ENCODE results near the gene FAM222B.
A peak's percentile ranks its signal among the peaks of the same experiment; 100 is the strongest.

FAM222B gene

DNA sequence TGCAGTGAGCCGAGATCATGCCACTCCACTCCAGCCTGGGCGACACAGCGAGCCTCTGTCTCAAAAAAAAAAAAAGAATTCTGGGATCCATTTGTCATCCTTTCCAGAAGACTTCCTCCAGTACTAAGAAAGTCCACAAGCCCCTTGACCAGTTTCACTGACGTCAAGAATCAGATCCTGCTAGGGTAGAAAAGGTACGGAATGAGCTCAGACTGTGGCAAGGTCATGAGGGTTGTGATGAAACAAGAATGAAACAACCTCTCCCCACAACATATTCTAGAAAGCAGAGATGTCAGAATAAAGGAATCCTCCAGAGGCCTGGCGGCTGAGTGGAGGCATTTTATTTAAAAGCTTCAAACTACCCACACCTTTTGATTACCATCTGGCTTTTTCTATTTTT, 68.9 kb downstream of the FAM222B start:
- DNase-seq (ENCODE audit: low read depth), result no peak

DNA sequence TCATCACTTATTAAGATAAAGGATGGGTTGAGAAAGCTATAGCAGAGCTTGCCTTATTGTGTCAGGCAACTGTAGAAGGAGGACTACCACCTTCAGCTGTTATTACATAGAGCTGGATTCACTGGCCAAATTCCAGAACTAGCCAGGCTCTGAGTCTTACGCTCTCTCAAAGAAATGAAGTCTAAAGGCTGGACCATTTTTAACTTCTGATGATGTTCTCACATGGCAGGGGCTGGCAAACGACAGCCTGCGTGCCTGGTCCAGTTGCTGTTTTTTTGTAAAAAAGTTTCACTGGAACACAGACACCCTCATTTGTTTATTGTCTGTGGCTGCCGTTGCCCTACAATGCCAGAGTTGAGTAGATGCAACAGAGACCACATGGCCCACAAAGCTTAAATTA, 77.6 kb downstream of the FAM222B start:
- DNase-seq (ENCODE audit: low read depth), result no peak

GRCh38 chr17:28763804-28764266, 78.8 kb downstream of the FAM222B start:
- DNase-seq (ENCODE audit: low read depth), result peak; percentile 66

GRCh38 chr17:28763137-28763799, 79.3 kb downstream of the FAM222B start:
- DNase-seq (ENCODE audit: low read depth), result no peak

DNA sequence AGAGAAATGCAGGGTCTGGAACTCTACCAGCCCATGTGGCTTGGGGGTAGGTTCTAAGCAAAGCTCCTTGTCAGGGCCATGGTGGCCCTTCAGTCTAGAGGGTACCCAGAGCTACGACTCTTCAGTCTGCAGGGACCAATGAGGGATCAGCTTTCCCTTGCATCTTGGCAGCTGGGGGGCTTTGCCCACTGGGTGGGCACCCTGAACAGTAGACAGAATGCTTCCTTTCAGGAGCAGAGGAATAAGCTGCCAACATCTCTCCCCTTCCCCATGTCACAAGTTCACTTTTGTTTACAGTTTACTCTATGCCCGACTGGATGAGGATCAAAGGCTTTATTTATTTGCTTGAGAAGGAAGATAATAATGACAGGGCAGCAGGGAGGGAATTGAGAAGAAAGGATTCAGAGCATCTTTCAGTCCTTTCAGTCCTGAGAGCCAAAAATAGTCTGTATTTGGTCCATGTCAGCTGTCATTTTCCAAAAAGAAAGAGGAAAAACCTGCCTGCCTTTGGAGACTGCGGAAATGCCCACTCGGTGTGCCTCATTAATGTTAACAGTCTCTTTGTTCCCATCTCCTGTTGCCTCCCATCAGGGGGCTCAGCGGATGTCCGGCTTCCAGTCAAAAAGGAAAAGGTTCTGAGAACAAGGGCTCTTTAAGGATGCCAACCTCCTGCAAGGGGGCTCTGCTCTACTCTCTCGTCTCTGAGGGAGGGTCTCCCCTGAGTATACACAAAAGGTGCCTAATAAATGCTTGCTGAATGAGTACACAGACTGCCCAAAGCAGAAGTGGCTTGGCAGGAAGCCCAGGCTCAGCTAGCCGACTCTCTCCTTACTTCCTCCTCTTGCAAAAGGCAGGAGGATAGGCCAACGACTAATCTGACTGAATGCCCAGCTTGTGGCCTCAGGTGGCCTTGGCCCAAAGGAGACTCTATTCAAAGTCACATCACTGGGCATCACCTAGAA, 81.7 kb downstream of the FAM222B start:
- no peak for DNase-seq (ENCODE audit: low read depth)

DNA sequence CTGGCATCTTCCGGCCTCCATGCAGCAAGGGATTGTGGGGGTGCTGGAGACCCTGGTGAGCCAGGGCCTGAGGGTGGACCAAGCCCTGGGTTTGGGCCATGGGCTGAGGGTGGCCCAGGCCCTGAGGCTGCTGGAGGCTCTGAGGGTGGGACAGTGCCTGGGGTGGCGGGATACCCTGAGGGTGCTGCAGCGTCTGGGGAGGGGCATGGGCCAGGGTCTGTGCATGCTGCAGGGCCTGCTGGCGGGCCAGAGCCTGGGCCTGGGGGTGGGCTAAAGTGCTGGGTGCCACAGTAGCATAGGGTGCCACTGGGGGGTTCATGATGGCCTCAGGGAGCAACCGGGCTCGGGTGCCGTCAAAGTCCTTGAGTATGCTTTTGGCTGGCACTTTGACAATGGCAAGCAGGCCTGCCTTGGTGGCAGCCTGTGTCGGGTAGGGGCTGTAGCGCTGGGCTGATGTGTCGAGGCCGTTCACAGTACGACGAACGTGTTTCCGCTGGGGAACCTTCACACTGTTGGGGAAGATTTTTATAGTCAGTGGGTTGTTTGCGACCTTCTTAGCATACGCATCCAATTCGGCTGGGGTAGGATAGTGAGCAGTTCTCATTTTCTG, 83.2 kb downstream of the FAM222B start:
- DNase-seq (ENCODE audit: low read depth), result no peak

DNA sequence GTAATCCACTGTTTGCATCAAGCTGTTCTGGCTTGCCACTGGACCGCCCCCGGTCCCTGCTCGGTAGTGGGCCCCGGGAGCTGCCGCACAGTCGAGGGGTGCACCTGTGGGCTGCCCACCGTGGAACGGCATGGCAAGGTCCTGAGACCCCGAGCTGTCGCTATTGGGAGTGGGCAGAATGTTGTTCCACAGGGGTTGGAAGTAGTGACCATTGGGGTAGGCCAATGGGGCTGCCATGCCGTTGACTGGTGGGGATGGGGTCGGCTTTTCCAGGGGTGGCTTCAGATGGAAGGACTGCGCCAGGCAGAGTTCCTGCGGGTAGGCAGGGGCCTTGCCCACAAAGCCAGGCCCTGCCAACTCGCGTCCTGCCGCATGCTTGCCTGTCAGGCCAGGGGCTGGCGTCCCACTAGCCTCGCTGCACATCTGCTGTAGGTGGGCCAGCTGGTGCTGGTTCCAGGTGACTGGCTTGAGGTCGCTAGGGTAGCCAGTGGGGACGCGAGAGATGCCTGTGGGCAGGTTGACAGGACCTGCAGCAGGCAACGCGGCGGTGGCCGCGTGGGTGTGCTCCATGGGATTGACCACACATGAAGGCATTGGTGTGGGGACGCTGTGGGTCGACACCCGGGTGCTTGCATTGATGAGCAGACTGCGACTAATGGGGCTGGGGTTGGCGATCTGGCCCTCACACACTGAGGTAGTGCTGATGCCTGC, 84.0 kb downstream of the FAM222B start:
- DNase-seq (ENCODE audit: low read depth), result no peak

- DNase-seq (ENCODE audit: low read depth), result no peak
These were observed 86.4 kb downstream of the FAM222B start for GRCh38 chr17:28756049-28756804.

DNA sequence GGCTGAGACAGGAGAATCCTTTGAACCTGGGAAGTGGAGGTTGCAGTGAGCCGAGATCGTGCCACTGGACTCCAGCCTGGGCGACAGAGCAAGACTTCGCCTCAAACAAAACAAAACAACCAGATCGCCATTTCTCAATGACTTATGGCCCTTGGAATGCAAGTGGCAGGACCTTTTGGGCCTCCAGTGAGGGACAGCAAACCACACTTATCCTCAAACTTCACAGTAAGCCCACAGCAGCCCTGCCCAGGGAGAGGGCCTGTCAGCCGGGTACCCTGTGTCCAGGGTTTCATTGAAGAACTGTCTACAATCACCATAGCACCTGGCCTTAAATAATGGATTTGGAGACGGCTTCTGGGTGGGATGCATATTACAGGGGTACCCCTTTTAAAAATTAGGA, 87.1 kb downstream of the FAM222B start:
- DNase-seq (ENCODE audit: low read depth), result no peak

GRCh38 chr17:28751600-28752366, 90.8 kb downstream of the FAM222B start:
- DNase-seq (ENCODE audit: low read depth), result no peak

- peak; percentile 79 for DNase-seq (ENCODE audit: low read depth)
These were observed 92.2 kb downstream of the FAM222B start for GRCh38 chr17:28750178-28751047.

DNA sequence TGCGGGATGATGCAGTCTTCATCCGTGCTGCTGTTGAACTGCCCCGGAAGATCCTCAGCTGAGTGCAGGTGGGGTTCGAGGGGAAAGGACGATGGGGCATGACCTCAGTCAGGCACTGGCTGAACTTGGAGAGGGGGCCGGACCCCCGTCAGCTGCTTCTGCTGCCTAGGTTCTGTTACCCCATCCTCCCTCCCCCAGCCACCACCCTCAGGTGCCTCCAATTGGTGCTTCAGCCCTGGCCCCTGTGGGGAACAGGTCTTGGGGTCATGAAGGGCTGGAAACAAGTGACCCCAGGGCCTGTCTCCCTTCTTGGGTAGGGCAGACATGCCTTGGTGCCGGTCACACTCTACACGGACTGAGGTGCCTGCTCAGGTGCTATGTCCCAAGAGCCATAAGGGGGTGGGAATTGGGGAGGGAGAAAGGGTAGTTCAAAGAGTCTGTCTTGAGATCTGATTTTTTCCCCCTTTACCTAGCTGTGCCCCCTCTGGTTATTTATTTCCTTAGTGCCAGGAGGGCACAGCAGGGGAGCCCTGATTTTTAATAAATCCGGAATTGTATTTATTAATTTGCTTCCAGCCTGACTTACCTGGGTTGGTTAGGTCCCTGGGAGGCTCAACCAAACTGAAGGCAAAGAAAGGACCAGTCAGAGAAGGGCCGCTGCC, 92.9 kb downstream of the FAM222B start:
- no peak for DNase-seq (ENCODE audit: low read depth)

DNA sequence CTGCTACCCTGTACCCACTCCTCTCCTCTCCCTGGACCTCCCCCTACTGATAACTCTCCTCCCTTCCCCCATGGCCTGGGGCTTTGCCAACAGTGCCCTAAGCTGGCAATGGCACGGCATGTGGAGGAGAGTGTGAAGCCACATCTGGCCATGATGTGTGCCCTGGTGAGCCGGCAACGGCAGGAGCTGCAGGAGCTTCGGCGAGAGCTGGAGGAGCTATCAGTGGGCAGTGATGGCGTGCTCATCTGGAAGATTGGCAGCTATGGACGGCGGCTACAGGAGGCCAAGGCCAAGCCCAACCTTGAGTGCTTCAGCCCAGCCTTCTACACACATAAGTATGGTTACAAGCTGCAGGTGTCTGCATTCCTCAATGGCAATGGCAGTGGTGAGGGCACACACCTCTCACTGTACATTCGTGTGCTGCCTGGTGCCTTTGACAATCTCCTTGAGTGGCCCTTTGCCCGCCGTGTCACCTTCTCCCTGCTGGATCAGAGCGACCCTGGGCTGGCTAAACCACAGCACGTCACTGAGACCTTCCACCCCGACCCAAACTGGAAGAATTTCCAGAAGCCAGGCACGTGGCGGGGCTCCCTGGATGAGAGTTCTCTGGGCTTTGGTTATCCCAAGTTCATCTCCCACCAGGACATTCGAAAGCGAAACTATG, 93.6 kb downstream of the FAM222B start:
- no peak for DNase-seq (ENCODE audit: low read depth)

DNA sequence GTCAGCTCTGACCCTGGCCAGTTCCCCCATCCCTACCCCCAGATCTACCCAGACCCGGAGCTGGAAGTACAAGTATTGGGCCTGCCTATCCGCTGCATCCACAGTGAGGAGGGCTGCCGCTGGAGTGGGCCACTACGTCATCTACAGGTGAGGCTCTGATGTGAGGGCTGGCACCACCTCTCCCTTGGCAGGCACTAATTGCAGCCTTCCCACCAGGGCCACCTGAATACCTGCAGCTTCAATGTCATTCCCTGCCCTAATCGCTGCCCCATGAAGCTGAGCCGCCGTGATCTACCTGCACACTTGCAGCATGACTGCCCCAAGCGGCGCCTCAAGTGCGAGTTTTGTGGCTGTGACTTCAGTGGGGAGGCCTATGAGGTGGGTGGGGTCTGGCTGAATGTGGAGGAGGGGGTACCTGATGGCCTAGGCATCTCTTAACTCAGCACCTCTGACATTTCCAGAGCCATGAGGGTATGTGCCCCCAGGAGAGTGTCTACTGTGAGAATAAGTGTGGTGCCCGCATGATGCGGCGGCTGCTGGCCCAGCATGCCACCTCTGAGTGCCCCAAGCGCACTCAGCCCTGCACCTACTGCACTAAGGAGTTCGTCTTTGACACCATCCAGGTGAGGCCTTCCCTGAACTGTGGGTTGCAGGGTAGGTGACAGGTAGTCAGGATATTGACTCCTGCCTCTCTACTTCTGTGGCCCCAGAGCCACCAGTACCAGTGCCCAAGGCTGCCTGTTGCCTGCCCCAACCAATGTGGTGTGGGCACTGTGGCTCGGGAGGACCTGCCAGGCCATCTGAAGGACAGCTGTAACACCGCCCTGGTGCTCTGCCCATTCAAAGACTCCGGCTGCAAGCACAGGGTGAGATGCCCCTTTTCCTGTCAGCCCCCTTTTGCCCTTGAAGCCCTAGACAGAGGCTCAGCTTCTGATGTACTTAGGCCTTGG, 94.5 kb downstream of the FAM222B start:
- no peak for DNase-seq (ENCODE audit: low read depth)

DNA sequence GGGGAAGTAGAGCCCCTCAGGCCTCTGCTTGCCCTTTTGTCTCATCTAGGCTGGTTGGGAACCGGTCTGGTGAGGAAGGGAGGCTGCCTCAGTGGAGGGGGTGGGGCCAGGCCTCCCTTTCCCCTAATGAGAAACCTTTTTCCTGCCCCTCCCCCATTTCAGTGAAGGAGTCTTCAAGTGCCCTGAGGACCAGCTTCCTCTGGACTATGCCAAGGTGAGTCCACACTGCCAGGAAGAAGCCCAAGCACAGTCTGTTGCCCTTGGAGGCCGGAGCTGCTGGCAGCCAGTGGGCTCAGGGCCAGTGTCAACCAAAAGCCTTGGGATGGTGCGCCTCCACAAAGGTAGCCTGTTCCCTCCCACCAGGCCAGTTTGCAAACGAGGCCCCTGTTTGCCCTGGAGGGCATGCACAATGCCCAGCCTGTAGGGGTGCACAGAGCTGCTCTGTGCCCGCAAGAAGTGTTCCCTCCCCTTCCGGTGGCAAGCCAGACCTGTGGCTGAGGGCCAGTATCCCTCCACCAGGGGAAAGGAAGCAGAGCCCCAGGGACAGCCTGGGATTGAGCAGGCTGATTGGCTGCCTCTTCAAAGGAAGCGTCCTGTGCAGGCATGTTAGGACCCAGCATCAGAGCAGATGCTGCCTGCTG, 95.4 kb downstream of the FAM222B start:
- DNase-seq (ENCODE audit: low read depth), result no peak

- DNase-seq (ENCODE audit: low read depth), result no peak
These were observed 96.0 kb downstream of the FAM222B start for GRCh38 chr17:28746611-28747050.
